ENCODE data around the gene ARL3. TPM values are rescaled to one million over a fixed set of nuclear protein-coding genes. Genes with fewer than 3 reads are reported as not detected.

Gene ARL3
- total and polyA plus RNA-seq, 7 donors = 4.6 to 12.0 (median 8.3) TPM

DNA sequence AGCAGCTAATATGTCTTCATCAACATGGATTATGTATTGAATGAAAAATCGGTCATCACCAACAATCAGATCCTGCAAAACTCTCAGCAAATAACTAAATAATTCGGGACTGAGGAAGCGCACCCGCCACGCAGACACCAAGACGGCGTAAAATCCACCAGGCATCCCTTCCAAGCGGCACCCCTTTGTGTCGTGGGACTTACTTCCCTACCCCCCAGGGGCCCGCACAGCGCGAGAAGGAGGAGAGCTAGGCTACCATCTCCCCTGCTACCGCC is 721 bp downstream of the ARL3 start:
- 0% methylated on average over 13 of the region's 13 CpGs for WGBS, 2 donors
- H3K9me3 ChIP-seq = no peaks in the 10 kb centered on the region
- no peak for DNase-seq
- peak overlapping the region; percentile 86 to 100 (median 94) for H3K4me3 ChIP-seq
- H3K27me3 ChIP-seq = no peaks in the 10 kb centered on the region
- intact Hi-C loops (cut with DNase I) = loop anchor here (2.0 kb wide), 1 partner anchor 67 kb away; no protein-coding TSS in a partner anchor
- H3K4me1 ChIP-seq = peaks cover 0 to 28% (median 17%) of the 10 kb centered on the region in 4 donors
- H3K27ac ChIP-seq = peak overlapping the region; percentile 88 to 95 (median 90)
- H3K36me3 ChIP-seq = no peaks in the 10 kb centered on the region
- TF ChIP-seq, protein P1, sequence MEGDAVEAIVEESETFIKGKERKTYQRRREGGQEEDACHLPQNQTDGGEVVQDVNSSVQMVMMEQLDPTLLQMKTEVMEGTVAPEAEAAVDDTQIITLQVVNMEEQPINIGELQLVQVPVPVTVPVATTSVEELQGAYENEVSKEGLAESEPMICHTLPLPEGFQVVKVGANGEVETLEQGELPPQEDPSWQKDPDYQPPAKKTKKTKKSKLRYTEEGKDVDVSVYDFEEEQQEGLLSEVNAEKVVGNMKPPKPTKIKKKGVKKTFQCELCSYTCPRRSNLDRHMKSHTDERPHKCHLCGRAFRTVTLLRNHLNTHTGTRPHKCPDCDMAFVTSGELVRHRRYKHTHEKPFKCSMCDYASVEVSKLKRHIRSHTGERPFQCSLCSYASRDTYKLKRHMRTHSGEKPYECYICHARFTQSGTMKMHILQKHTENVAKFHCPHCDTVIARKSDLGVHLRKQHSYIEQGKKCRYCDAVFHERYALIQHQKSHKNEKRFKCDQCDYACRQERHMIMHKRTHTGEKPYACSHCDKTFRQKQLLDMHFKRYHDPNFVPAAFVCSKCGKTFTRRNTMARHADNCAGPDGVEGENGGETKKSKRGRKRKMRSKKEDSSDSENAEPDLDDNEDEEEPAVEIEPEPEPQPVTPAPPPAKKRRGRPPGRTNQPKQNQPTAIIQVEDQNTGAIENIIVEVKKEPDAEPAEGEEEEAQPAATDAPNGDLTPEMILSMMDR (IDR thresholded peaks at IDR 0.05) = peak in 1 of 4 experiments; percentile 20
- TF ChIP-seq EP300 (IDR thresholded peaks at IDR 0.05) = no peak

DNA sequence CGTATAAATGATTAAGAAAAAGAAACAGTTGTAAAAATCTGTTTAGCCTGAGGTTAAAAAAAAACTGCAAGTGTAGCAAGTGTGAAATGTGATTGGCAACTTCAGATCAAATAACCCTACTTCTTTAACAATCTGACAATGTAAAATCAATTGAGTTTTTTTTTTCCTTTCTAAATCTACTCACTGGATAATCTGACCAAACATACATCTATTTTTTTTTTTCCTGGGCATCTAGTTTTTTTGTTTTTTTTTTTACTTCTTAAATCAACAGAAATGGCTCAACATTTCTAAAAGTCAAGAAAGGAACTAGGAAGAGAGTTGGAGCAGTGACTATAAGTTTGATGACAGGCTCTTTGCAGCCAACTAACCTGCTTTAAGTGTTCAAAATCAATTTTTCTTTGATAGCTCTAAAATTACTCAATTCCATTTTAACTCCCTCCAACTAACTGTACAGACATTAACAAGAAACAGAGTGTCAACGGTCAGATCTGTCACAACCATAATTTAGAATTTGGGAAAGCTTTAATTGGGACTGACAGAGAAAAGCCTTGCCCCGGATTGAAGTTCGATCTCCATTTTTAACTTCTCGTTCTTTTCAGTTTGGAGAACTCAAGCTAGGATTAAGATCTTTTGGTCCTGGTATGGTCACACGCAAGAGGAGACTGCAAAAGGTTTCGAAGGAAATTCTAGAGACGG is 1.2 kb downstream of the ARL3 start:
- TF ChIP-seq EP300 (IDR thresholded peaks at IDR 0.05) (no peak), POLR2AphosphoS5 (IDR thresholded peaks at IDR 0.05) (no peak), POLR2A (IDR thresholded peaks at IDR 0.05) (no peak)
- TF ChIP-seq, protein P1 (IDR thresholded peaks at IDR 0.05) = no peak
- intact Hi-C loops (cut with DNase I) = loop anchor here (2.0 kb wide), 1 partner anchor 66 kb away; no protein-coding TSS in a partner anchor
- Histone ChIP-seq H3K27ac (peak overlapping the region; percentile 88 to 95 (median 90)), H3K9me3 (no peaks in the 10 kb centered on the region), H3K36me3 (no peaks in the 10 kb centered on the region), H3K27me3 (no peaks in the 10 kb centered on the region), H3K4me1 (peaks cover 0 to 25% (median 16%) of the 10 kb centered on the region in 4 donors), H3K4me3 (peak overlapping the region; percentile 86 to 100 (median 94))
- DNase-seq = no peak
- WGBS, 2 donors = 8 to 11% methylated on average over 8 of the region's 8 CpGs

DNA sequence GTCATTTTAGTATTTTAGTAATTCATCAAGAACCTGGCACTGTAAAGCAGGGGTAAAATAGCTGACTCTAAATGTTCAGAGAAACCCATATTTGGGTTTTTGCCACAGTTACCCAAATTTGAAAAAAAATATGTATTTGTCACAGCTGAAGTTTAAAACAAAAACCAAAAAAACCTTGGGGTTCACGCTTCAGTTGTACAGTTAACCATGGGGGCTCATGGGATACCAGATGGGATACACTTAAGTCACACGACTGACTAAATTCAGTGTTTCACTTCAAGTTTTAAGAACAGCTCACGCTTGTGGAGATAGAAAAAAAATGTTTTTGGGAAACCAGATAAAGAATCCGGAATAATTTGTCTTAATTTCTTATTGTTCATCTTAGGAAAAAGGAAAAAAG is 2.1 kb downstream of the ARL3 start:
- no peak for DNase-seq
- Histone ChIP-seq H3K36me3 (no peaks in the 10 kb centered on the region), H3K27ac (no peak overlapping the region), H3K4me1 (peaks cover 0 to 25% (median 15%) of the 10 kb centered on the region in 4 donors), H3K4me3 (no peak overlapping the region), H3K9me3 (no peaks in the 10 kb centered on the region), H3K27me3 (no peaks in the 10 kb centered on the region)
- intact Hi-C loops (cut with DNase I) = loop anchor here (2.0 kb wide), 1 partner anchor 65 kb away; no protein-coding TSS in a partner anchor
- WGBS, 2 donors = 70 to 83% methylated on average over 4 of the region's 4 CpGs
- TF ChIP-seq EP300 (IDR thresholded peaks at IDR 0.05) (no peak), POLR2AphosphoS5 (IDR thresholded peaks at IDR 0.05) (no peak), POLR2A (IDR thresholded peaks at IDR 0.05) (no peak)
- TF ChIP-seq, protein P1 (IDR thresholded peaks at IDR 0.05) = no peak

DNA sequence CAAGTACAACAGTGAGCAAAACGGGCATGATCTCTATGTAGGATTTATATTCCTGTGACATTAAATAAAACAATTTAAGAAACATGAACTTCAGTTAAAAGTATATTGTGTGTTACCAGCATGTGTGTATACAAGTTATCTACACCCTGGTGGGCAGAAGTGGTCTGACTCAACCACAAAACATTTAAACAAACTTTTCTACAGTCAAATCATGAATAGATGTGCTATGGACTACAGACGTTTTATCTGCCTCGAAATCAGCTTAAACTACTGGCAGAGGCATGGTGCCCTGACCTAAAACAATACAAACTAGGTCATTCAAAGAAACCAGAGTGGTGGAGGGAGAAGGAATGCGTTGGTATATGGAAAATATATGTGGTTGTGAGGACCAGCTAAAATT is 3.6 kb downstream of the ARL3 start:
- DNase-seq = no peak
- Histone ChIP-seq H3K27ac (peak overlapping the region in 1 of 4 donors; percentile 6), H3K4me1 (peaks cover 0 to 25% (median 15%) of the 10 kb centered on the region in 4 donors), H3K36me3 (no peaks in the 10 kb centered on the region), H3K9me3 (no peaks in the 10 kb centered on the region), H3K27me3 (no peaks in the 10 kb centered on the region), H3K4me3 (no peak overlapping the region)
- intact Hi-C loops (cut with DNase I) = no loop called here
- 68 to 75% methylated on average over 4 of the region's 4 CpGs for WGBS, 2 donors
- TF ChIP-seq, protein P1 (IDR thresholded peaks at IDR 0.05) = no peak
- TF ChIP-seq POLR2A (IDR thresholded peaks at IDR 0.05) (no peak), POLR2AphosphoS5 (IDR thresholded peaks at IDR 0.05) (no peak), EP300 (IDR thresholded peaks at IDR 0.05) (no peak)

All from sigmoid colon (tissue), 7 donors.